GM21717 (cell line): ENCODE measurements around the gene MTLN.
"Not testable (repeated sequence)": the region's sequence is repeated elsewhere in the genome, so short reads cannot be mapped to it uniquely, and the experiment has no call there.

Experiments
- ATAC-seq: cut with Tn5 transposase; IDR thresholded peaks from one replicate; pipeline ENCODE4 v1.9.1; 2021; ENCODE audit warnings: mild to moderate bottlenecking, moderate library complexity; ENCODE audit not compliant: unreplicated experiment

The MTLN gene

DNA sequence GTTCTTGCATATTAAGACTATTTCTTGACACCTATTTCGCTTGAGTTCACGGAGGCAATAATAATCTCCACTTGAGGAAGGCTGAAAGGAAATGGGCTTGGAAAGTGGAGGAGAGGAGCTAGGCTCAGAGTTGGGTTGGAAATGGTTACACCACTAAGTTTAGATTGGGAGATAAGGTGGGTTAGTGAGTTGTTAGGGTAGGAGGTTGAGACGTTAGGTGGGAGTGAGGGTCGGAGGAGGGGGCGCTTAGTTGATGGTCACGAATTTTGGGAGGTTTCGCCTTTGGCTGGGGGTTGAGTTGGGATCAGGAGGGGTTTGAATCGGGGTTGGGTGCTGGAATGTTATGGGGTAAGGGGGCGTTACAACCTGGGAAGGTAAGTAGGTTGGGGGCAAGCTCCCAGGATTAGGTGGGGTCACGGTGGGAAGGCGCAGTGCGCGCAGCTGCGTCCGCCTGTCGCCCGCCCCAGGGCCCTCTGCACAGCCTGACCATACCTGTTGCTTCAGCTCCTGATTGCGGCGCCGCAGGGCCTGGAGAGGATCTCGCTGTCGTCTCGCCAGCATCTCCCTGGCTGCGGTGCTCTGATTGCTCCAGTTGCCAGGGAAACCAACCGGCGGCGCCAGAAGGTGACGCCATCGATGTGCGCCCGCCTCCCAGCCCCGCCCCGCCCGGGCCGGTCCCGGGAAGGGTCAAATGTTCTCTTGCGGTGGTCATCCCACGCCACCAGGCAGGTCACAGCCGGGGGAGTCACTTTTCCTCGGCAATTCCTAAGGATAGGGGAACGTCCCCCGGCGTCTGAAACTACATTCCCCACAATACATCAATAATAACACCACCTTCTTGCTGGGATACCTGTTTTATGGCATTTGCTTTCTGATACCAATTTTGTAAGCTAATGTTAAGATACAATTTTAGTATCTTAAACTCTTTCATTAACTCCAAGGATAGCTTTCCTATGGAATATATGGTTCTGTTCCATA, 7.7 kb downstream of the MTLN start, which contains the start of gene NPHP1:
TSS of gene NPHP1 (minus strand) at position 606 of the 978 bp plus-strand sequence. CDS start at position 561, 45 bp downstream.
- peak; percentile 86 for ATAC-seq

DNA sequence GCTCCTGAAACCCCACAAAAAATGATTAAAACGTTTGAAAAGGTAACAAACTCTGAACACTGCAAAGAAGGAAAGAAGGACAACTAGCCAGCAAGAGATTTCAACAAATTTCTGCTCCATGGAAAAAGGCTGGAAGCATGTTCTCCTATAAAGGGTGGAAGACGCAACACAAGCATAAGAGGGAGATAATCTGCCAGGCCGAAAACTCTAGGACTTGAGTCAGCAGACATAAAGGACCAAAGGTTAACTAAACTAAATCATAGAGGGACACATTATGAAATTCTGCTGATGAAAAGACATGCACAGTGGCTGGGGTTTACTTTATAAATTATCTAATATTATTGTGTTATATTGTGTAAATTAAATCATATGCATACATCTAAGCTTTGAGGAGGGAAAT, 14.3 kb downstream of the MTLN start:
- ATAC-seq: no peak

DNA sequence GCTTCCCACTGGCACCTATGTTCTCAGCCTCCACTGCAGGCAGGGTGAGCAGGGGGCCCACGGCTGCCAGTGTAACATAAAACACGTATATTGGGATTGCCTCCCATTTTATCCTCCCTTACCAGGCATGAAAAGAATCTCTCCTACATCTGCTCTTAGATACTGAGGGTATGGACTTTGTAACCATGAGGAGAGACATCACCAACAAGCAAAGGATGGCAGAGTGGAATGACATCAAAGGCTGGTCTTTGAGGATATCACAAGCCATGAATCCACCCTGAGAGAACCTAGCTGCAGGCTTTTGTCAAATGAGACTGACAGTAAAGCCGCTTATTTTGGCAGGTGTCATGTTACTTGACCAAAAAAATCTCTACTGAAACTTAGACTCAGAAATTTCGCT, 14.9 kb downstream of the MTLN start:
- no peak for ATAC-seq

DNA sequence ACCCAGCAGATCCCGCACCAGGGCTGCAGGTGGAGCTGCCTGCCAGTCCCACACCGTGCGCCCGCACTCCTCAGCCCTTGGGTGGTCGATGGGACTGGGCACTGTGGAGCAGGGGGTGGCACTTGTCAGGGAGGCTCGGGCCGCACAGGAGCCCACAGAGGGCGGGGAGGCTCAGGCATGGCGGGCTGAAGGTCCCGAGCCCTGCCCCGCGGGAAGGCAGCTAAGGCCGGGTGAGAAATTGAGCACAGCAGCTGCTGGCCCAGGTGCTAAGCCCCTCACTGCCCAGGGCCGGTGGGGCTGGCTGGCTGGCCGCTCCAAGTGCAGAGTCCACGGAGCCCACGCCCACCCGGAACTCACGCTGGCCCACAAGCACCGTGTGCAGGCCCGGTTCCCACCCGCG, 22.2 kb downstream of the MTLN start:
- ATAC-seq: not testable (repeated sequence)

DNA sequence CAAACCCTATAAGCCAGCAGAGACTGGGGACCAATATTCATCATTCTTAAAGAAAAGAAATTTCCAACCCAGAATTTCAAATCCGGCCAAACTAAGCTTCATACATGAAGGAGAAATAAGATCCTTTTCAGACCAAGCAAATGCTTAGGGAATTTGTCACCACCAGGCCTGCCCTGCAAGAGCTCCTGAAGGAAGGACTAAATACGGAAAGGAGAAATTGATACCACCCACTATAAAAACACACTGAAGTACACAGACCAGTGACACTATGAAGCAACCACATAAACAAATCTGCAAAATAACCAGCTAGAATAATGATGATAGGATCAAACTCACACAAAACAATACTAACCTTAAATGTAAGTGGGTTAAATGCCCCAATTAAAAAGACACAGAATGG, 29.9 kb downstream of the MTLN start:
- no peak for ATAC-seq

DNA sequence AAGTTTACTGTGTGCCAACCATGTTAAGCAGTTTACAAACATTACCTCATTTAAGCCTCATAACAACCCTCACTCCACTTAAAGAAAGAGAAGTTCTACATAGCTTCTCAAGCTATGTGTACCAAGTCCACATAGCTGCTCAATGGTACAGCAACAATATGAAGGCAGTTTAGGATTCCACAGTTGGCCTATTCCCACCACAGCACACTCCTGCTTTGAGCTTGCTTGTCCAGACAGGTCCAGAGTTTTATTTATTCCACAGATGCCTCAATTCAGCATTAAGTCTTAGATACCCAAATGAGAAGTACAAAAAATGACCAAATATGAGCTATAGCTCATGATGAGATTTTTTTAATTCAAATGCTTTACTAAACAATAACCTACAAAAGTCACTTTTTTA, 32.3 kb downstream of the MTLN start:
- ATAC-seq: no peak

DNA sequence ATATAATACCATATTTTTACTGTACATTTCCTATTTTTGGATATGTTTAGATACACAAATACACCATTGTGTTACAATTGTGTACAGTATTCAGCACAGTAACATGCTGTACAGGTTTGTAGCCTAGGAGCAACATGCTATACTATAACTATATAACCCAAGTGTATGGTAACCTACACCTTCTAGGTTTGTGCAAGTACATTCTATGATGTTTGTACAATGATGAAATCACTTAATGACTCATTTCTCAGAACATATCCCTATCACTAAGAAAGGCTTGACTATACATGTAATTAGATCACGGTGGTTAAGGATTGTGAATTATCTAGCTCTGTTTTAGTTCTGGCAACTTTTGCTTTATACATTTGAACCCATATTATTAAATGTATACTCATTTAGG, 38.8 kb downstream of the MTLN start:
- ATAC-seq: no peak

DNA sequence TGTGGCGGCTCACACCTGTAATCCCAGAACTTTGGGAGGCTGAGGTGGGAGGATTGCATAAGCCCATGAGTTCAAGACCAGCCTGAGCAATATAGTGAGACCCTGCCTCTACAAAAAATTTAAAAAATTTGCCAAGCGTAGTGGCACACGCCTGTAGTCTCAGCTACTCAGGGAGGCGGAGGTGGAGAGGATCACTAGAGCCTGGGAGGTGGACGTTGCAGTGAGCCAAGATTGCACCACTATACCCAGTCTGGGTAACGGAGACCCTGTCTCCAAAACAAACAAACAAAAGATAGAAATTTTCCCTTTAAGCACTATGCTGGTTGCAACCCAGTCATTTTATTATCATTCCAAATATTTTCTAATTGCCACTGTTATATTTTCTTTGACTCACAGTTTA, 39.8 kb downstream of the MTLN start:
- ATAC-seq: no peak

DNA sequence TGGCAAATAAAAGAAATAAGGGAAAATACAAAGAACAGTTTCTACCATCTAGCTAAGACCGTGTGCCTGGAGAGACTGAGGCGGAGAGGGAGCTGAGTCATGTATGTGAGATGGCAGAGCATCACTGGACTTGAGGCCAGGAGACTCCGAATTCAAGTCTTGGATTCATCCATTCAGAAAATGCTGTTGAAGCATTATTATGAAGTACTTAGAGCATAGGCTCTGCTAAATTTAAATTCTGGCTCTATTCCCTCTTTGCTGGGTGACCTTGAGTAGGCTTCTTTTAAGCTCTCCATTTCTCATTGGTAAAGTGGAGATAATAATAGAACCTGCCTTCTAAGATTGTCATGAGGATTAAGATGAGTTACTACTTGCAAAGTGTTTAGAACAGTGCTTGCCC, 42.2 kb downstream of the MTLN start:
- no peak for ATAC-seq

DNA sequence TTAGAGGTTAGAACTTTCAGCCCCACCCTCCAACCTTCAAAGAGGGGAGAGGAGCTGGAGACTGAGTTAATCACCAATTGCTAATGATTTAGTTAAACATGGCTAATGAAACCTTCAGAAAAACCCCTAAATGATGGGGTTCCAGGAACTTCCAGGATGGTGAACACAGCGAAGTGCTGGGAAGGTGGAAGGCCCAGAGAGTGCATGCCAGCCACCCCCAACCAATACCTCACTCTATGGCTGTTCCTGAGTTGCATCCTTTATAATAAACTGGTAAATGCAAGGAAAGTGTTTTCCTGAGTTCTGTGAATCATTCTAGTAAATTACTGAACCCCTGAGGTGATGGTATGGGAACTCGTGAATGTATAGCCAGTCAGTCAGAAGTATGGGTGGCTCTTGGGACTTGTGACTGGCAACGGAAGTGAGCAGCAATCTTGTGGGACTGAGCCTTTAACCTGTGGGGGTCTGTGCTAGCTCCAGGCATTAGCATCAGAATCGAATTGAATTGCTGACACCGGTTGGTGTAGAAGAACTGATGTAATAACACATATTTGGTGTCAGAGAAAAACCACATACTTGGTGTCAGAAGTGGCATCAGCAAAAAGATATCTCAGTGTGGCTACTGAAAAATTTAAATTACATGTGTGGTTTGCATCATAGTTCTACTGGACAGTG, 44.9 kb downstream of the MTLN start:
- ATAC-seq: no peak

DNA sequence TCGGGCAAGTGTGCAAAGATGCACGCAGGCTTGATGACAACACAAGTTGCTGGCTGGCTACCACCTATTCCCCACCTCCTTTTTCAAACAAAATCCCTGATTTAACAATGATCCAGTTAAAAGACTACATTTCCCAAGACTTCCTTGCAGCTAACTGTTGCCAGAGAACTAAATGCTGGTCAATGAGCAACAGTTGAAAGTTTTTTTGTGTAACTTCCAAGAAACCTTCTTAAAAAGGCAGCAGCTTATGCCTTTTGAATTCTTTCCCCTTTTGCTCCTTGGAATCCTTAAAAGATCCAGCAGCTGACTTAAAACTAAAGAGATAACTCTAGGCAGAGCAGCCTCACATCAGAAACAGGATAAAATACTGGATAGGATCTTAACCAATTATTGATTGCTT, 46.1 kb downstream of the MTLN start:
- ATAC-seq: no peak
